ENCODE measurements around the gene ACOX3. TPM values are rescaled to one million over a fixed set of nuclear protein-coding genes. Genes with fewer than 3 reads are reported as not detected.

ACOX3 gene
- total RNA-seq, 2 experiments from 2014 or later: 24.2 to 27.8 TPM

DNA sequence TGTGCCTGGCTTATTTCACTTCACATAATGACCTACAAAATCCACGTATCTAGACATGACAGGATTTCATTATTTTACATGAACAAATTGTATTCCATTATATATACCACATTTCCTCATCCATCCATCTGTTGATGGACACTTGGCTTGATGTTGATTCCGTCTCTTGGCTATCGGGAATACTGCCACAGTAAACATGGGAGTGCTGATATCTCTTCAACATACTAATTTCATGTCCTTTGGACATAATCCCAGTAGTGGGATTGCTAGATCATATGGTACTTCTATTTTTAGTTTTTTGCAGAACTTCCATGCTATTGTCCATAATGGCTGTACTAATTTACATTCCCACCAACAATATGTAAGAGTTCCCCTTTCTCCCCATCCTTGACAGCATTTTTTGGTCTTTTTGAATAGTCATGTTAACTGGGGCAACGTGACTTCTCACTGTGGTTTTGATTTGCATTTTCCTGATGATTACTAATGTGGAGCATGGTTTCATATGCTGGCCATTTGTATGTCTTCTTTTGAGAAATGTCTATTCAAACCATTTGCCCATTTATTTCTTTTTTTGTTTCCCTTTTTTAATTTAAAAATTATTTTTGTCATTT lies 102.1 kb downstream of the ACOX3 start:
- Mint-ChIP-seq H3K27ac (no peak overlapping the region), H3K9me3 (peaks cover 12% of the 10 kb centered on the region), H3K27me3 (peaks cover 6% of the 10 kb centered on the region), H3K36me3 (ENCODE audit: low read depth) (no peaks in the 10 kb centered on the region), H3K4me3 (no peak overlapping the region), H3K4me1 (ENCODE audit: low read depth) (no peaks in the 10 kb centered on the region)
- ChIA-PET CTCF (no interaction called here), POLR2A (no interaction called here)
- TF ChIP-seq, protein P1, sequence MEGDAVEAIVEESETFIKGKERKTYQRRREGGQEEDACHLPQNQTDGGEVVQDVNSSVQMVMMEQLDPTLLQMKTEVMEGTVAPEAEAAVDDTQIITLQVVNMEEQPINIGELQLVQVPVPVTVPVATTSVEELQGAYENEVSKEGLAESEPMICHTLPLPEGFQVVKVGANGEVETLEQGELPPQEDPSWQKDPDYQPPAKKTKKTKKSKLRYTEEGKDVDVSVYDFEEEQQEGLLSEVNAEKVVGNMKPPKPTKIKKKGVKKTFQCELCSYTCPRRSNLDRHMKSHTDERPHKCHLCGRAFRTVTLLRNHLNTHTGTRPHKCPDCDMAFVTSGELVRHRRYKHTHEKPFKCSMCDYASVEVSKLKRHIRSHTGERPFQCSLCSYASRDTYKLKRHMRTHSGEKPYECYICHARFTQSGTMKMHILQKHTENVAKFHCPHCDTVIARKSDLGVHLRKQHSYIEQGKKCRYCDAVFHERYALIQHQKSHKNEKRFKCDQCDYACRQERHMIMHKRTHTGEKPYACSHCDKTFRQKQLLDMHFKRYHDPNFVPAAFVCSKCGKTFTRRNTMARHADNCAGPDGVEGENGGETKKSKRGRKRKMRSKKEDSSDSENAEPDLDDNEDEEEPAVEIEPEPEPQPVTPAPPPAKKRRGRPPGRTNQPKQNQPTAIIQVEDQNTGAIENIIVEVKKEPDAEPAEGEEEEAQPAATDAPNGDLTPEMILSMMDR (IDR thresholded peaks at IDR 0.05): no peak
- intact Hi-C loops (cut with micrococcal nuclease): no loop called here
- DNase-seq: no peak
- ATAC-seq: no peak

DNA sequence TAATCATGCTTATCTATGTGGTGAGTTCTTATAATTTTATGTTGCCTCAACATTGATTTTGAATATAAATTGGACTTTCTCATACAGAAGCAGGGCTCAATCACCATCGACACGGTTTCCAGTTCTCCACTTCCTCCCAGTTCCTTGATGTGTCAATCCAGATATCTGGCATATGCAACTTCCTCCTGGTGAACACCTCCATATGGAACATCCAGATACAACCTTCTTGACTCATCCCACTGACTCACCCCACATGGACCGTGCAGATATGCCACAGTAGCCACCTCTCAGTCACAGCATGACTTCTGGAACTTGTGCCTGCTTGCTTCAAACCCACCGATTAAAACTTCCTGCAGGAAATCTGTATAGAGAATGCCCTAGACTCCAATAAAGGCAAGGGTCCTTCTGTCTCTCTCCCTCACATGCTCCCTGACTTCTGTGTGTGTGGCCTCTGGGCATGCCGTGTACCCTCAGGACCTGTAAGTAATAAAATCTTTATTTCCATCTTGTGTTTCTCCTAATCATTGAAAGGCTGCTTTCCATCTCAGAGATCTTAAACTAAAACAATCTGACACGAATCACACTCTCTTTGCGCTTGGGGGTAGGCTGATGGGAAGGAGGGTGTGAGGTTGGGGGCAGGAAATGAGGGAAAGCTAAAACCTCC lies 104.0 kb downstream of the ACOX3 start:
- Mint-ChIP-seq H3K27ac (no peak overlapping the region), H3K4me1 (ENCODE audit: low read depth) (no peaks in the 10 kb centered on the region), H3K36me3 (ENCODE audit: low read depth) (no peaks in the 10 kb centered on the region), H3K4me3 (no peak overlapping the region), H3K27me3 (peaks cover 6% of the 10 kb centered on the region), H3K9me3 (peaks cover 12% of the 10 kb centered on the region)
- intact Hi-C loops (cut with micrococcal nuclease): no loop called here
- ATAC-seq (no peak), DNase-seq (no peak)
- CTCF ChIA-PET: no interaction called here
- TF ChIP-seq, protein P1 (IDR thresholded peaks at IDR 0.05): no peak
- POLR2A ChIA-PET: no interaction called here

DNA sequence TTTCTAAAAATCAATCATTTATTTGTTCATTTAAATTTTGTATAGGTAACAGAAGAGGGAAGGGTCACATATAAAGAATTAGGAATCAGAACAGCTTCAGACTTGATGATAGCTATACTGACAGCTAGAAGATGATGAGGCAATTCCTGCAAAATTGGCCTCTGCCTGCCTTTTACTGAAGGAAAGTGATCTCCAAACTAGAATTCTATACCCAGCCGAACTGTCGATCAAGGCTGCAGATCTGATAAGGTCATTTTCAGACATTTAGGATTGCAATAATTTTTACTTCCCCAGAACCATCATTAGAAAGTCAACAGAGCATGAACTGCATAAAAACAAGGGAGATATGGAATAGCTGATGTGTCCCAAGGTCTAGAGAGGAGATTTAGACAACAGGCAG lies 104.7 kb downstream of the ACOX3 start:
- DNase-seq (no peak), ATAC-seq (no peak)
- no peak overlapping the region for H3K4me3 Mint-ChIP-seq
- no peak overlapping the region for H3K27ac Mint-ChIP-seq
- CTCF ChIA-PET: no interaction called here
- POLR2A ChIA-PET: no interaction called here
- H3K36me3 Mint-ChIP-seq (ENCODE audit: low read depth): no peaks in the 10 kb centered on the region
- no peaks in the 10 kb centered on the region for H3K4me1 Mint-ChIP-seq (ENCODE audit: low read depth)
- intact Hi-C loops (cut with micrococcal nuclease): no loop called here
- H3K27me3 Mint-ChIP-seq: peaks cover 6% of the 10 kb centered on the region
- TF ChIP-seq, protein P1 (IDR thresholded peaks at IDR 0.05): no peak
- H3K9me3 Mint-ChIP-seq: peaks cover 12% of the 10 kb centered on the region

DNA sequence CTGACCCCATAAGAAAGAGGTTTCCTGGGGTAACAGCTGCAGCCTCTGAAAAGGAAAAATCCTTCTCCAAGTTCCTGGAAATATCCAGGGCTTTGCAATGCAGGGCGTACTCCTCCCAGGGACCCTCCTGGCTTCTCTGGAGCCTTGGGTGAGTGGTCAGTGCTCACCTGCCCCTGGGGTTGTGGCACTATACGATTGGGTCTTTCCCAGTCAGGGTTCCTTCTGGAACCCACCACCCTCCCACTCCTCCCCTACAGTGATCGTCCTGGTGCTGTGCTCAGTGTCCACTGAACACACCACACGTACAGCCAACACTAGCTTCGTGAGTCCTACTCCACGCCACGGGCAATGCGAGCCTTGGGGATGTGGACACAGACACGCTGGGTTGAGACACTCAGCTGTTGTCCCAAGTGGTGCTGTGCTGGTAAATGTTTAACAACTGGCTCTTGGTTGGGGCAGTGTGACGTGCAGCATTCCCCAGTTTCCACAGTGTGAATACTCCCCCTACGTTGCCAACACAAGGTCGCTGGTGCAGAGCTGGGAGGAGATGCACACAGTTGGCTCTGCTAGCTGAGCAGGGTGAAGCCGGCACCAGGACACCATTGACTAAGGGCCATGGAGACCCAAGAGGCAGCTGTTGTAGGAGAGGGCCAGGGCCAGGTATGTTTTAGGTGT lies 105.6 kb downstream of the ACOX3 start:
- DNase-seq: no peak
- ChIA-PET POLR2A (no interaction called here), CTCF (no interaction called here)
- H3K9me3 Mint-ChIP-seq: peaks cover 12% of the 10 kb centered on the region
- no peaks in the 10 kb centered on the region for H3K4me1 Mint-ChIP-seq (ENCODE audit: low read depth)
- H3K4me3 Mint-ChIP-seq: no peak overlapping the region
- H3K27ac Mint-ChIP-seq: no peak overlapping the region
- intact Hi-C loops (cut with micrococcal nuclease): no loop called here
- H3K27me3 Mint-ChIP-seq: peaks cover 6% of the 10 kb centered on the region
- TF ChIP-seq, protein P1 (IDR thresholded peaks at IDR 0.05): no peak
- H3K36me3 Mint-ChIP-seq (ENCODE audit: low read depth): no peaks in the 10 kb centered on the region
- ATAC-seq: no peak

Data from activated CD8-positive, alpha-beta T cell treated with anti-CD3 and anti-CD28 coated beads for 36 hours (primary cell).